ENCODE data around the gene IL34. TPM values are rescaled to one million over a fixed set of nuclear protein-coding genes. Genes with fewer than 3 reads are reported as not detected.

The IL34 gene
- total RNA-seq, 6 donors from 2014 or later, result 3.0 to 32.1 (median 14.8) TPM

GRCh38 chr16:70684146-70685060 is 38.0 kb downstream of the IL34 start:
- ATAC-seq (ENCODE audit: low FRiP score in 2 of 2) (no peak), DNase-seq (peak in 1 of 2 donors; percentile 40)
- Histone ChIP-seq H3K9me3 (no peaks in the 10 kb centered on the region), H3K36me3 (peaks cover 4 to 11% (median 6%) of the 10 kb centered on the region in 4 donors), H3K27ac (peak overlapping the region; percentile 78 to 93 (median 88)), H3K27me3 (peaks cover 0 to 3% (median 0%) of the 10 kb centered on the region in 4 donors), H3K4me3 (peak overlapping the region; percentile 65 to 88 (median 76)), H3K4me1 (peaks cover 79 to 92% (median 84%) of the 10 kb centered on the region in 4 donors)
- no peak for TF ChIP-seq EP300 (IDR thresholded peaks at IDR 0.05)
- no peak for TF ChIP-seq POLR2AphosphoS5 (IDR thresholded peaks at IDR 0.05)
- TF ChIP-seq CTCF (IDR thresholded peaks at IDR 0.05), result no peak
- no peak for TF ChIP-seq POLR2A (IDR thresholded peaks at IDR 0.05)
- 37 to 62% methylated on average over 6 to 9 of the region's 14 CpGs for WGBS, 2 donors

GRCh38 chr16:70685061-70685937 is 38.9 kb downstream of the IL34 start:
- DNase-seq, result peak in 1 of 2 donors; percentile 90
- TF ChIP-seq POLR2AphosphoS5 (IDR thresholded peaks at IDR 0.05) (no peak), POLR2A (IDR thresholded peaks at IDR 0.05) (peak in 1 of 4 donors; percentile 25), CTCF (IDR thresholded peaks at IDR 0.05) (peak in 2 of 6 experiments; percentile 34 to 38)
- 6% methylated on average over 17 to 23 of the region's 90 CpGs for WGBS, 2 donors

GRCh38 chr16:70685938-70686375 is 39.6 kb downstream of the IL34 start, which contains the start of gene MTSS2:
Gene MTSS2, minus strand, starts transcription at chr16:70686053. Its CDS starts 262 bp downstream, at chr16:70685791.
- Histone ChIP-seq H3K27me3 (peaks cover 0 to 3% (median 0%) of the 10 kb centered on the region in 4 donors), H3K9me3 (no peaks in the 10 kb centered on the region), H3K4me3 (peak within 1 kb of the TSS; percentile 65 to 88 (median 76)), H3K27ac (peak within 1 kb of the TSS; percentile 85 to 93 (median 91)), H3K36me3 (no peaks in the 10 kb centered on the region), H3K4me1 (peaks cover 91 to 98% (median 92%) of the 10 kb centered on the region in 4 donors)
- DNase-seq (peak; percentile 84 to 96), ATAC-seq (ENCODE audit: low FRiP score in 2 of 2) (peak; percentile 34 to 81)
- 2% methylated on average over 21 of the region's 72 CpGs; no CpG with 5 or more reads in 1 of the 2 donors for WGBS, 2 donors
- peak in 1 of 4 donors; percentile 70 for TF ChIP-seq POLR2A (IDR thresholded peaks at IDR 0.05)
- peak in 1 of 6 experiments; percentile 32 for TF ChIP-seq CTCF (IDR thresholded peaks at IDR 0.05)
- peak in 1 of 2 donors; percentile 76 for TF ChIP-seq POLR2AphosphoS5 (IDR thresholded peaks at IDR 0.05)
- no peak for TF ChIP-seq EP300 (IDR thresholded peaks at IDR 0.05)

More at GRCh38 chr16:70685061-70685937, 38.9 kb downstream of the IL34 start:
- no peak for ATAC-seq (ENCODE audit: low FRiP score in 2 of 2)
- no peaks in the 10 kb centered on the region for H3K9me3 ChIP-seq
- H3K36me3 ChIP-seq, result peaks cover 0 to 2% (median under 1%) of the 10 kb centered on the region in 4 donors
- peak overlapping the region; percentile 78 to 93 (median 88) for H3K27ac ChIP-seq
- H3K27me3 ChIP-seq, result peaks cover 0 to 3% (median 0%) of the 10 kb centered on the region in 4 donors
- H3K4me1 ChIP-seq, result peaks cover 88 to 98% (median 92%) of the 10 kb centered on the region in 4 donors
- H3K4me3 ChIP-seq, result peak overlapping the region; percentile 65 to 88 (median 76)

GRCh38 chr16:70686376-70687101 is 40.2 kb downstream of the IL34 start:
- Histone ChIP-seq H3K4me1 (peaks cover 91 to 98% (median 92%) of the 10 kb centered on the region in 4 donors), H3K27me3 (peaks cover 0 to 3% (median 0%) of the 10 kb centered on the region in 4 donors), H3K36me3 (no peaks in the 10 kb centered on the region), H3K27ac (peak overlapping the region; percentile 85 to 93 (median 91)), H3K9me3 (no peaks in the 10 kb centered on the region), H3K4me3 (peak overlapping the region in 3 of 4 donors; percentile 65 to 88 (median 79))
- ATAC-seq (ENCODE audit: low FRiP score in 2 of 2) (no peak), DNase-seq (peak in 1 of 2 donors; percentile 55)
- TF ChIP-seq EP300 (IDR thresholded peaks at IDR 0.05) (no peak), POLR2AphosphoS5 (IDR thresholded peaks at IDR 0.05) (no peak), CTCF (IDR thresholded peaks at IDR 0.05) (peak in 1 of 6 experiments; percentile 13), POLR2A (IDR thresholded peaks at IDR 0.05) (peak in 1 of 4 donors; percentile 5)
- whole genome bisulfite sequencing, 2 donors, result 50 to 53% methylated on average over 4 to 17 of the region's 29 CpGs

All from upper lobe of left lung (tissue), 6 donors.